Measurements from ENCODE around the gene TBCCD1.

DNA sequence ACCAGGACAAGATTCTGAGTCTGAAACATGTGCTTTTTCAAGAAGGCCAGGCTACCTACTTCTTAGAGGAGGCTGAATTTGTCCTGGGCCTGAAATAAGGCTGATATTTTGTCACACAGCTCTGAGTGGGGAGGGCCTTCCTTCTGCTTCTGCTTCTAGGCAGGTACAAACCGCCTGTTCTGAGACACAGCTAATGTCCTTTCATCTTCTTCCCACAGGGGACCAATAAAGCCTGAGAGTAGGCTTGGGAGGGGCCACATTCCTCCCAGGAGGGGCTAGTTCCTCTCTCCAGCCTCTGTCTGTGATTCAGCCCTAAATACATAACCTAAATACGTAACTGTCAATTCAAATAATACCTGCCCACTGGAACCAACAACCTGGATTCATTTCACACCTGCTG, 57.7 kb downstream of the TBCCD1 start:
- TF ChIP-seq, protein P1, sequence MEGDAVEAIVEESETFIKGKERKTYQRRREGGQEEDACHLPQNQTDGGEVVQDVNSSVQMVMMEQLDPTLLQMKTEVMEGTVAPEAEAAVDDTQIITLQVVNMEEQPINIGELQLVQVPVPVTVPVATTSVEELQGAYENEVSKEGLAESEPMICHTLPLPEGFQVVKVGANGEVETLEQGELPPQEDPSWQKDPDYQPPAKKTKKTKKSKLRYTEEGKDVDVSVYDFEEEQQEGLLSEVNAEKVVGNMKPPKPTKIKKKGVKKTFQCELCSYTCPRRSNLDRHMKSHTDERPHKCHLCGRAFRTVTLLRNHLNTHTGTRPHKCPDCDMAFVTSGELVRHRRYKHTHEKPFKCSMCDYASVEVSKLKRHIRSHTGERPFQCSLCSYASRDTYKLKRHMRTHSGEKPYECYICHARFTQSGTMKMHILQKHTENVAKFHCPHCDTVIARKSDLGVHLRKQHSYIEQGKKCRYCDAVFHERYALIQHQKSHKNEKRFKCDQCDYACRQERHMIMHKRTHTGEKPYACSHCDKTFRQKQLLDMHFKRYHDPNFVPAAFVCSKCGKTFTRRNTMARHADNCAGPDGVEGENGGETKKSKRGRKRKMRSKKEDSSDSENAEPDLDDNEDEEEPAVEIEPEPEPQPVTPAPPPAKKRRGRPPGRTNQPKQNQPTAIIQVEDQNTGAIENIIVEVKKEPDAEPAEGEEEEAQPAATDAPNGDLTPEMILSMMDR (IDR thresholded peaks at IDR 0.05; ENCODE audit: poor library complexity), result no peak
- TF ChIP-seq EZH2 (IDR thresholded peaks at IDR 0.05; ENCODE audit: borderline replicate concordance), result no peak
- no peak for TF ChIP-seq EZH2phosphoT487 (IDR thresholded peaks at IDR 0.05; ENCODE audit: low read depth, severe bottlenecking, unreplicated experiment)
